C4-2B (cell line): ENCODE results near the gene PLGRKT.

Experiments used
- CTCF ChIP-seq: fragments of 450-650 bp; conservative IDR thresholded peaks from 2 replicates; pipeline ENCODE4 v1.5.1; 2017; ENCODE audit warnings: mild to moderate bottlenecking
- ZFX ChIP-seq: fragments of 450-650 bp; IDR thresholded peaks from 2 replicates; pipeline ENCODE4 v1.6.1; 2017

GRCh38 chr9:5428172-5428571 lies 9.6 kb downstream of the PLGRKT start:
- TF ChIP-seq CTCF = no peak
- no peak for TF ChIP-seq ZFX
